Mesenchymal stem cell (in vitro differentiated cells and primary cell): Measurements from ENCODE around the gene CUZD1.
A peak's percentile ranks its signal among the peaks of the same experiment; 100 is the strongest.

Source experiments
- DNase-seq: peaks from one replicate; pipeline ENCODE4 v3.0.0-alpha.2; 2013
- H2AFZ ChIP-seq: one replicate; pipeline ENCODE4 v1.6.1; 2013; ENCODE audit warnings: low read depth, mild to moderate bottlenecking, control low read depth, inconsistent platforms, low read length, moderate library complexity
- H2AK5ac ChIP-seq: 2 replicates; pipeline ENCODE4 v1.6.1; 2013; ENCODE audit warnings: low read length, moderate library complexity, mild to moderate bottlenecking, inconsistent platforms; ENCODE audit not compliant: severe bottlenecking
- H2BK120ac ChIP-seq: one replicate; pipeline ENCODE4 v1.6.1; 2013; ENCODE audit warnings: low read depth, mild to moderate bottlenecking, inconsistent platforms, low read length, moderate library complexity
- H2BK12ac ChIP-seq, 2 experiments: one replicate each; pipeline ENCODE4 v1.6.1; 2013; ENCODE audit warnings: inconsistent platforms in 2 of 2, low read length in 2 of 2, mild to moderate bottlenecking in 2 of 2, moderate library complexity in 2 of 2, control low read depth in 1 of 2
- H2BK15ac ChIP-seq: one replicate; pipeline ENCODE4 v1.6.1; 2013; ENCODE audit warnings: mild to moderate bottlenecking, low read depth, inconsistent platforms; ENCODE audit not compliant: poor library complexity, severe bottlenecking
- H2BK5ac ChIP-seq: 2 replicates; pipeline ENCODE4 v1.6.1; 2013; ENCODE audit warnings: low read depth, mild to moderate bottlenecking, low read length, control low read depth, inconsistent platforms; ENCODE audit not compliant: poor library complexity, severe bottlenecking
- H3K14ac ChIP-seq, 2 experiments: one replicate each; pipeline ENCODE4 v1.6.1; 2013; ENCODE audit warnings: inconsistent platforms in 2 of 2, low read length in 2 of 2, control low read depth in 1 of 2, mild to moderate bottlenecking in 1 of 2, moderate library complexity in 1 of 2
- H3K18ac ChIP-seq, 2 experiments: one replicate each; pipeline ENCODE4 v1.6.1; 2013; ENCODE audit warnings: inconsistent platforms in 2 of 2, low read length in 2 of 2, control low read depth in 1 of 2, low read depth in 1 of 2, mild to moderate bottlenecking in 1 of 2
- H3K23ac ChIP-seq, 2 experiments: one replicate each; pipeline ENCODE4 v1.6.1; 2013; ENCODE audit warnings: inconsistent platforms in 2 of 2, low read length in 2 of 2, mild to moderate bottlenecking in 2 of 2, moderate library complexity in 2 of 2, control low read depth in 1 of 2
- H3K27ac ChIP-seq: 2 replicates; pipeline ENCODE4 v1.5.1; 2013; ENCODE audit warnings: mild to moderate bottlenecking, moderate library complexity, low read length, control low read depth, inconsistent platforms; ENCODE audit not compliant: poor library complexity, severe bottlenecking
- H3K27me3 ChIP-seq, 2 experiments: 2 replicates each; pipeline versions ENCODE4 v1.6.1 to v1.7.0; 2013; ENCODE audit warnings: low read length in 2 of 2, mild to moderate bottlenecking in 2 of 2, moderate library complexity in 2 of 2, control low read depth in 1 of 2, inconsistent platforms in 1 of 2; ENCODE audit not compliant: control insufficient read depth in 1 of 2, insufficient read depth in 1 of 2
- H3K36me3 ChIP-seq, 2 experiments: 2 replicates each; pipeline versions ENCODE4 v1.6.1 to v1.7.0; 2013; ENCODE audit warnings: low read length in 2 of 2, control low read depth in 1 of 2, inconsistent platforms in 1 of 2, low read depth in 1 of 2, mild to moderate bottlenecking in 1 of 2; ENCODE audit not compliant: insufficient read depth in 2 of 2, control insufficient read depth in 1 of 2
- H3K4ac ChIP-seq, 2 experiments: one replicate each; pipeline ENCODE4 v1.6.1; 2013; ENCODE audit warnings: inconsistent platforms in 2 of 2, low read length in 2 of 2, mild to moderate bottlenecking in 2 of 2, moderate library complexity in 2 of 2, control low read depth in 1 of 2, low read depth in 1 of 2
- H3K4me1 ChIP-seq: 2 replicates; pipeline ENCODE4 v1.6.1; 2013; ENCODE audit warnings: low read depth, low read length, control low read depth; ENCODE audit not compliant: control insufficient read depth, insufficient read depth
- H3K4me2 ChIP-seq: 2 replicates; pipeline ENCODE4 v1.6.1; 2013; ENCODE audit warnings: low read length, mild to moderate bottlenecking, inconsistent platforms; ENCODE audit not compliant: poor library complexity, severe bottlenecking
- H3K4me3 ChIP-seq, 2 experiments: 2 replicates each; pipeline versions ENCODE4 v1.5.1 to v1.7.0; 2013; ENCODE audit warnings: low read length in 2 of 2, mild to moderate bottlenecking in 2 of 2, control low read depth in 1 of 2, low read depth in 1 of 2; ENCODE audit not compliant: insufficient read depth in 1 of 2
- H3K79me1 ChIP-seq: replicated peaks from 2 replicates; pipeline ENCODE4 v1.6.1; 2013; ENCODE audit warnings: mild to moderate bottlenecking, control low read depth, low read length, inconsistent platforms; ENCODE audit not compliant: poor library complexity, severe bottlenecking
- H3K9ac ChIP-seq: 2 replicates; pipeline ENCODE4 v1.7.0; 2013; ENCODE audit warnings: mild to moderate bottlenecking, low read length, moderate library complexity
- H3K9me3 ChIP-seq: 2 replicates; pipeline ENCODE4 v1.7.0; 2013; ENCODE audit warnings: mild to moderate bottlenecking, low read length; ENCODE audit not compliant: control insufficient read depth
- H4K8ac ChIP-seq: one replicate; pipeline ENCODE4 v1.6.1; 2013; ENCODE audit warnings: inconsistent platforms, mild to moderate bottlenecking, low read length, moderate library complexity
- H4K91ac ChIP-seq: one replicate; pipeline ENCODE4 v1.6.1; 2013; ENCODE audit warnings: mild to moderate bottlenecking, low read length, inconsistent platforms
- WGBS: methylation state at CpG from one replicate; pipeline ENCODE4 v1.1.7; 2013; ENCODE audit warnings: mixed read lengths; 5-methylcytosine and 5-hydroxymethylcytosine counted together

Gene CUZD1

GRCh38 chr10:122879339-122880273, 33.9 kb upstream of the CUZD1 start, which contains the start of gene FAM24B:
Gene FAM24B (minus strand): TSS chr10:122879581. CDS start chr10:122850515, 29,066 bp downstream.
- Histone ChIP-seq H2BK5ac (no peak within 1 kb of the TSS), H3K4ac (no peak within 1 kb of the TSS), H3K27me3 (peaks cover 0 to 9% of the 10 kb centered on the region in 2 experiments), H4K91ac (no peak within 1 kb of the TSS), H2AK5ac (no peak within 1 kb of the TSS), H3K27ac (no peak within 1 kb of the TSS), H3K18ac (no peak within 1 kb of the TSS), H3K79me1 (no peaks in the 10 kb centered on the region), H2BK12ac (no peak within 1 kb of the TSS), H2AFZ (no peak within 1 kb of the TSS), H3K4me2 (no peak within 1 kb of the TSS), H3K9ac (peak within 1 kb of the TSS; percentile 86), H3K4me3 (peak within 1 kb of the TSS in 1 of 2 experiments; percentile 90), H2BK15ac (no peak within 1 kb of the TSS), H3K9me3 (no peaks in the 10 kb centered on the region), H3K14ac (no peak within 1 kb of the TSS), H3K23ac (no peak within 1 kb of the TSS), H2BK120ac (no peak within 1 kb of the TSS), H3K4me1 (no peaks in the 10 kb centered on the region), H4K8ac (no peak within 1 kb of the TSS), H3K36me3 (no peaks in the 10 kb centered on the region)
- WGBS = 74% methylated on average over 91 of the region's 95 CpGs
- no peak for DNase-seq

- Histone ChIP-seq H3K27me3 (peaks cover 0 to 9% of the 10 kb centered on the region in 2 experiments), H2AFZ (no peak overlapping the region), H3K9me3 (no peaks in the 10 kb centered on the region), H3K36me3 (no peaks in the 10 kb centered on the region), H3K4me1 (no peaks in the 10 kb centered on the region), H4K8ac (no peak overlapping the region), H3K4ac (no peak overlapping the region), H3K23ac (no peak overlapping the region), H2BK12ac (no peak overlapping the region), H2AK5ac (no peak overlapping the region), H3K4me3 (peak overlapping the region in 1 of 2 experiments; percentile 90), H3K18ac (no peak overlapping the region), H3K14ac (no peak overlapping the region), H3K79me1 (no peaks in the 10 kb centered on the region), H3K9ac (peak overlapping the region; percentile 86), H2BK120ac (no peak overlapping the region), H3K4me2 (no peak overlapping the region), H2BK5ac (no peak overlapping the region), H3K27ac (no peak overlapping the region), H4K91ac (no peak overlapping the region), H2BK15ac (no peak overlapping the region)
- 97% methylated on average over 10 of the region's 14 CpGs for WGBS
- no peak for DNase-seq
These were observed 33.2 kb upstream of the CUZD1 start for GRCh38 chr10:122878799-122879338.

DNA sequence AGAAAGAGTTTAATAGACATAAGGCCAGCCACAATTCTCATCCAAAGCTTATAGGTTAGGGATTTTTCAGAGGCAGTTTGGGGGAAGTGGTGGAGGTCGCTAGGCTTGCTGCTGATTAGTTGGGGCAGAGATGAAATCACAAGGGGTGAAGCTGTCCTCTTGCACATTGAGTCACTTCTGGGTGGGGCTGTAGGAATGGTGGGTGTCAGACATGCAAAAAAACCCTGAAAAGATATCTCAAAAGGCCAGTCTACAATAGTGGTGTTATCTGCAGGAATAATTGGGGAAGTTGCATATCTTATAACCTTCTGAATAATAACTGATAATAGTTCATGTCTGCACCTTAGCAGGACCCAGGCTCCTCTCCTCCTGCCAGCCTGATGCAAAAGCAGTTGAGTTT, 31.6 kb upstream of the CUZD1 start:
- H4K91ac ChIP-seq = no peak overlapping the region
- peaks cover 0 to 9% of the 10 kb centered on the region in 2 experiments for H3K27me3 ChIP-seq
- no peaks in the 10 kb centered on the region for H3K9me3 ChIP-seq
- H3K79me1 ChIP-seq = no peaks in the 10 kb centered on the region
- H3K4me2 ChIP-seq = no peak overlapping the region
- H3K4me3 ChIP-seq = no peak overlapping the region
- no peak overlapping the region for H2BK12ac ChIP-seq
- H2AFZ ChIP-seq = no peak overlapping the region
- no peaks in the 10 kb centered on the region for H3K36me3 ChIP-seq
- no peak overlapping the region for H3K9ac ChIP-seq
- DNase-seq = no peak
- no peak overlapping the region for H3K27ac ChIP-seq
- no peak overlapping the region for H2AK5ac ChIP-seq
- no peak overlapping the region for H3K4ac ChIP-seq
- WGBS = 42% methylated on average over 1 of the region's 1 CpG
- H2BK120ac ChIP-seq = no peak overlapping the region
- H3K14ac ChIP-seq = no peak overlapping the region
- no peak overlapping the region for H2BK5ac ChIP-seq
- H4K8ac ChIP-seq = no peak overlapping the region
- H3K23ac ChIP-seq = no peak overlapping the region
- H3K4me1 ChIP-seq = no peaks in the 10 kb centered on the region
- H3K18ac ChIP-seq = no peak overlapping the region
- no peak overlapping the region for H2BK15ac ChIP-seq

DNA sequence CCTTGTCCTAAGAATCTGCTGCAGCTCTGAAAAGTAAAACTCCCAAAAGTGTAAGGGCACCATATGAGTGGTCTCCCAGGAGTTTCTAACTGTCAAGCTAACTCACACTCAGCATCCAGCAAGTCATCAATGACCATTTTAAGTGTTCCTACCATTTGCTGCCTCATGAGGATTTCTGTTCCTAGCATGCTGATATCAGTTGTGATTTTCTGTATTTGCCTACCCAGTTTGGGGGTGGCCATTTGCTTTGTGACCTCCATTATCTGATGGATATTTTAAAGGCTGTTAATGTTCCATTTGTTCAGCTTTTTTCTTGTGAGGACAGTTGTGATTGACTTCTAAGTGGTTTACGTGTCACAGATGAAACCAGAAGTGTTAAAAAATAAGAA, 30.8 kb upstream of the CUZD1 start:
- Histone ChIP-seq H2BK120ac (no peak overlapping the region), H2AK5ac (no peak overlapping the region), H2BK12ac (no peak overlapping the region), H3K36me3 (no peaks in the 10 kb centered on the region), H3K27ac (no peak overlapping the region), H2AFZ (no peak overlapping the region), H3K79me1 (no peaks in the 10 kb centered on the region), H2BK15ac (no peak overlapping the region), H3K27me3 (peaks cover 0 to 9% of the 10 kb centered on the region in 2 experiments), H2BK5ac (no peak overlapping the region), H3K18ac (no peak overlapping the region), H3K4ac (no peak overlapping the region), H3K4me1 (no peaks in the 10 kb centered on the region), H3K23ac (no peak overlapping the region), H4K8ac (no peak overlapping the region), H3K9ac (no peak overlapping the region), H3K9me3 (no peaks in the 10 kb centered on the region), H3K14ac (no peak overlapping the region), H4K91ac (no peak overlapping the region), H3K4me2 (no peak overlapping the region), H3K4me3 (no peak overlapping the region)
- no CpG with 5 or more reads among the region's 1 CpG for WGBS
- no peak for DNase-seq
